ENCODE measurements around the gene ABCF1.

DNA sequence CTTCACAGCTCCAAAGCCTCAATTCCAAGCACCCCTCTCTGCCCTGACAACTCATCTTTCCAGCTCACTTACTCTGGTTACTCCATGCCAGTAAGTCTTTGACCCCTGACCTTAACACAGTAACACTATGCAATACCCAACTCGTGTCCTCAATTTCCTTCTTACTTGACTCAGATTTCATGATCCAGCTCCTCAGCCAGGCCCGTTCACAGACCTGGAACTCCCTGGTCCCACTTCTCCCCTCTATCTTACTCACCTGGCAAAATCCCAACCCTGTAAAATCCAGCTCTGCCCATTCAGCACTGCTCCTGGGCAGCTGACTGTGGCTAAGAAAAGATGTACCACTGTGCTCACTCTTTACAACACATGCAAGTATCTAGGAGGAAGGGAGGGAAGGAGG, 22.9 kb upstream of the ABCF1 start:
- TF ChIP-seq CTCF (IDR thresholded peaks at IDR 0.05) (no peak), POLR2AphosphoS5 (IDR thresholded peaks at IDR 0.05; ENCODE audit: low read depth, low read length) (no peak)
- TF ChIP-seq, protein P1, sequence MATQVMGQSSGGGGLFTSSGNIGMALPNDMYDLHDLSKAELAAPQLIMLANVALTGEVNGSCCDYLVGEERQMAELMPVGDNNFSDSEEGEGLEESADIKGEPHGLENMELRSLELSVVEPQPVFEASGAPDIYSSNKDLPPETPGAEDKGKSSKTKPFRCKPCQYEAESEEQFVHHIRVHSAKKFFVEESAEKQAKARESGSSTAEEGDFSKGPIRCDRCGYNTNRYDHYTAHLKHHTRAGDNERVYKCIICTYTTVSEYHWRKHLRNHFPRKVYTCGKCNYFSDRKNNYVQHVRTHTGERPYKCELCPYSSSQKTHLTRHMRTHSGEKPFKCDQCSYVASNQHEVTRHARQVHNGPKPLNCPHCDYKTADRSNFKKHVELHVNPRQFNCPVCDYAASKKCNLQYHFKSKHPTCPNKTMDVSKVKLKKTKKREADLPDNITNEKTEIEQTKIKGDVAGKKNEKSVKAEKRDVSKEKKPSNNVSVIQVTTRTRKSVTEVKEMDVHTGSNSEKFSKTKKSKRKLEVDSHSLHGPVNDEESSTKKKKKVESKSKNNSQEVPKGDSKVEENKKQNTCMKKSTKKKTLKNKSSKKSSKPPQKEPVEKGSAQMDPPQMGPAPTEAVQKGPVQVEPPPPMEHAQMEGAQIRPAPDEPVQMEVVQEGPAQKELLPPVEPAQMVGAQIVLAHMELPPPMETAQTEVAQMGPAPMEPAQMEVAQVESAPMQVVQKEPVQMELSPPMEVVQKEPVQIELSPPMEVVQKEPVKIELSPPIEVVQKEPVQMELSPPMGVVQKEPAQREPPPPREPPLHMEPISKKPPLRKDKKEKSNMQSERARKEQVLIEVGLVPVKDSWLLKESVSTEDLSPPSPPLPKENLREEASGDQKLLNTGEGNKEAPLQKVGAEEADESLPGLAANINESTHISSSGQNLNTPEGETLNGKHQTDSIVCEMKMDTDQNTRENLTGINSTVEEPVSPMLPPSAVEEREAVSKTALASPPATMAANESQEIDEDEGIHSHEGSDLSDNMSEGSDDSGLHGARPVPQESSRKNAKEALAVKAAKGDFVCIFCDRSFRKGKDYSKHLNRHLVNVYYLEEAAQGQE (IDR thresholded peaks at IDR 0.05; ENCODE audit: insufficient read depth in 1 of 2, low read depth in 2 of 2, low read length in 1 of 2) = no peak
